IgD-negative memory B cell (primary cell): ENCODE measurements around the gene TMTC3. TPM values are rescaled to one million over a fixed set of nuclear protein-coding genes. Genes with fewer than 3 reads are reported as not detected.
"Not testable (repeated sequence)": the region's sequence is repeated elsewhere in the genome, so short reads cannot be mapped to it uniquely, and the experiment has no call there.

Source experiments
- H3K27ac Mint-ChIP-seq, 3 donors: one replicate each; pipeline ENCODE4 v1.8.0; 2020 to 2022; ENCODE audit warnings: mild to moderate bottlenecking in 3 of 3, mixed read lengths in 3 of 3, moderate library complexity in 1 of 3
- H3K27me3 Mint-ChIP-seq: one replicate; pipeline ENCODE4 v1.8.0; 2021; ENCODE audit warnings: mixed read lengths
- H3K36me3 Mint-ChIP-seq: one replicate; pipeline ENCODE4 v1.8.0; 2020; ENCODE audit warnings: mild to moderate bottlenecking, mixed read lengths
- H3K4me1 Mint-ChIP-seq, 3 donors: one replicate each; pipeline ENCODE4 v1.8.0; 2020 to 2022; ENCODE audit warnings: mixed read lengths in 3 of 3, mild to moderate bottlenecking in 1 of 3
- H3K4me3 Mint-ChIP-seq, 4 donors: one replicate each; pipeline ENCODE4 v1.8.0; 2020 to 2022; ENCODE audit warnings: mild to moderate bottlenecking in 4 of 4, mixed read lengths in 4 of 4, moderate library complexity in 3 of 4
- H3K9me3 Mint-ChIP-seq, 3 donors: one replicate each; pipeline ENCODE4 v1.8.0; 2020 to 2021; ENCODE audit warnings: mixed read lengths in 3 of 3, mild to moderate bottlenecking in 1 of 3
- polyA plus RNA-seq: library from polyadenylated mRNA; unstranded; fragments of 300-500 nt; fragmentation: Illumina TruSeq; gene quantifications from one replicate; pipeline ENCODE4 v1.2.3, GENCODE V29; 2021

TMTC3 gene
- polyA plus RNA-seq, 1 donor from 2014 or later: 3.3 TPM

GRCh38 chr12:88185279-88185678 is 43.2 kb downstream of the TMTC3 start:
- Mint-ChIP-seq H3K9me3 (peaks cover 0 to 7% (median 4%) of the 10 kb centered on the region in 3 donors), H3K27me3 (no peaks in the 10 kb centered on the region), H3K27ac (no peak overlapping the region), H3K4me3 (no peak overlapping the region), H3K36me3 (peaks cover 21% of the 10 kb centered on the region), H3K4me1 (no peaks in the 10 kb centered on the region)

- no peaks in the 10 kb centered on the region for H3K27me3 Mint-ChIP-seq
- H3K36me3 Mint-ChIP-seq: peaks cover 15% of the 10 kb centered on the region
- H3K27ac Mint-ChIP-seq: no peak overlapping the region
- no peaks in the 10 kb centered on the region for H3K4me1 Mint-ChIP-seq
- peaks cover 0 to 5% (median 4%) of the 10 kb centered on the region in 3 donors for H3K9me3 Mint-ChIP-seq
- H3K4me3 Mint-ChIP-seq: no peak overlapping the region
Observed at GRCh38 chr12:88185988-88186387, 43.9 kb downstream of the TMTC3 start.

- Mint-ChIP-seq H3K4me3 (no peak overlapping the region), H3K27me3 (no peaks in the 10 kb centered on the region), H3K36me3 (peaks cover 12% of the 10 kb centered on the region)
Observed at GRCh38 chr12:88187571-88187970, 45.5 kb downstream of the TMTC3 start.

GRCh38 chr12:88188180-88188579 is 46.1 kb downstream of the TMTC3 start:
- Mint-ChIP-seq H3K27ac (no peak overlapping the region), H3K27me3 (no peaks in the 10 kb centered on the region), H3K4me1 (no peaks in the 10 kb centered on the region), H3K4me3 (no peak overlapping the region), H3K9me3 (no peaks in the 10 kb centered on the region), H3K36me3 (peaks cover 11% of the 10 kb centered on the region)

More at GRCh38 chr12:88187571-88187970, 45.5 kb downstream of the TMTC3 start:
- H3K27ac Mint-ChIP-seq: no peak overlapping the region
- H3K9me3 Mint-ChIP-seq: no peaks in the 10 kb centered on the region
- H3K4me1 Mint-ChIP-seq: no peaks in the 10 kb centered on the region

- peaks cover 11% of the 10 kb centered on the region for H3K36me3 Mint-ChIP-seq
Observed at GRCh38 chr12:88192426-88192825, 50.3 kb downstream of the TMTC3 start.

GRCh38 chr12:88194868-88195267 is 52.8 kb downstream of the TMTC3 start:
- Mint-ChIP-seq H3K4me3 (no peak overlapping the region), H3K27me3 (no peaks in the 10 kb centered on the region), H3K27ac (no peak overlapping the region), H3K4me1 (no peaks in the 10 kb centered on the region), H3K36me3 (peaks cover 9% of the 10 kb centered on the region), H3K9me3 (no peaks in the 10 kb centered on the region)

More at GRCh38 chr12:88192426-88192825, 50.3 kb downstream of the TMTC3 start:
- Mint-ChIP-seq H3K27me3 (no peaks in the 10 kb centered on the region), H3K27ac (no peak overlapping the region), H3K9me3 (no peaks in the 10 kb centered on the region), H3K4me1 (no peaks in the 10 kb centered on the region), H3K4me3 (no peak overlapping the region)

- Mint-ChIP-seq H3K4me3 (no peak overlapping the region), H3K4me1 (no peaks in the 10 kb centered on the region), H3K27ac (no peak overlapping the region), H3K36me3 (no peaks in the 10 kb centered on the region), H3K27me3 (no peaks in the 10 kb centered on the region), H3K9me3 (peaks cover 0 to 9% (median 4%) of the 10 kb centered on the region in 3 donors)
Observed at GRCh38 chr12:88200029-88200428, 57.9 kb downstream of the TMTC3 start.

GRCh38 chr12:88202500-88202899 is 60.4 kb downstream of the TMTC3 start:
- Mint-ChIP-seq H3K9me3 (peaks cover 1 to 9% (median 5%) of the 10 kb centered on the region in 3 donors), H3K4me3 (no peak overlapping the region), H3K36me3 (no peaks in the 10 kb centered on the region), H3K27me3 (no peaks in the 10 kb centered on the region), H3K27ac (no peak overlapping the region), H3K4me1 (no peaks in the 10 kb centered on the region)

GRCh38 chr12:88206601-88207000 is 64.5 kb downstream of the TMTC3 start:
- no peaks in the 10 kb centered on the region for H3K4me1 Mint-ChIP-seq
- no peaks in the 10 kb centered on the region for H3K36me3 Mint-ChIP-seq
- H3K27me3 Mint-ChIP-seq: no peaks in the 10 kb centered on the region
- H3K4me3 Mint-ChIP-seq: no peak overlapping the region
- peaks cover 1 to 23% (median 12%) of the 10 kb centered on the region in 3 donors for H3K9me3 Mint-ChIP-seq
- no peak overlapping the region for H3K27ac Mint-ChIP-seq

- no peak overlapping the region for H3K27ac Mint-ChIP-seq
Observed at GRCh38 chr12:88207921-88208620, 66.0 kb downstream of the TMTC3 start.

GRCh38 chr12:88208661-88209060 is 66.6 kb downstream of the TMTC3 start:
- no peaks in the 10 kb centered on the region for H3K36me3 Mint-ChIP-seq
- no peaks in the 10 kb centered on the region for H3K4me1 Mint-ChIP-seq
- H3K27me3 Mint-ChIP-seq: no peaks in the 10 kb centered on the region
- H3K9me3 Mint-ChIP-seq: peaks cover 5 to 40% (median 12%) of the 10 kb centered on the region in 3 donors
- H3K4me3 Mint-ChIP-seq: no peak overlapping the region
- H3K27ac Mint-ChIP-seq: no peak overlapping the region

More at GRCh38 chr12:88207921-88208620, 66.0 kb downstream of the TMTC3 start:
- H3K9me3 Mint-ChIP-seq: peaks cover 4 to 35% (median 11%) of the 10 kb centered on the region in 3 donors
- no peak overlapping the region for H3K4me3 Mint-ChIP-seq
- no peaks in the 10 kb centered on the region for H3K27me3 Mint-ChIP-seq
- no peaks in the 10 kb centered on the region for H3K4me1 Mint-ChIP-seq
- H3K36me3 Mint-ChIP-seq: no peaks in the 10 kb centered on the region

- not testable (repeated sequence) for H3K36me3 Mint-ChIP-seq, H3K27me3 Mint-ChIP-seq, H3K4me1 Mint-ChIP-seq, H3K4me3 Mint-ChIP-seq, H3K27ac Mint-ChIP-seq
- H3K9me3 Mint-ChIP-seq: peaks cover 5 to 38% (median 17%) of the 10 kb centered on the region in 3 donors
Observed at GRCh38 chr12:88210311-88210710, 68.2 kb downstream of the TMTC3 start.

- H3K36me3 Mint-ChIP-seq: no peaks in the 10 kb centered on the region
- no peak overlapping the region for H3K27ac Mint-ChIP-seq
- peaks cover 10 to 33% (median 16%) of the 10 kb centered on the region in 3 donors for H3K9me3 Mint-ChIP-seq
- no peaks in the 10 kb centered on the region for H3K4me1 Mint-ChIP-seq
- H3K27me3 Mint-ChIP-seq: no peaks in the 10 kb centered on the region
- no peak overlapping the region for H3K4me3 Mint-ChIP-seq
Observed at GRCh38 chr12:88218293-88218692, 76.2 kb downstream of the TMTC3 start.

- Mint-ChIP-seq H3K36me3 (no peaks in the 10 kb centered on the region), H3K4me3 (no peak overlapping the region), H3K4me1 (no peaks in the 10 kb centered on the region), H3K27me3 (no peaks in the 10 kb centered on the region), H3K27ac (no peak overlapping the region), H3K9me3 (peaks cover 9 to 22% (median 11%) of the 10 kb centered on the region in 3 donors)
Observed at GRCh38 chr12:88219861-88220260, 77.8 kb downstream of the TMTC3 start.

- H3K4me1 Mint-ChIP-seq: peaks cover 3 to 7% (median 4%) of the 10 kb centered on the region in 3 donors
Observed at GRCh38 chr12:88223519-88223918, 81.4 kb downstream of the TMTC3 start.

GRCh38 chr12:88225776-88226175 is 83.7 kb downstream of the TMTC3 start:
- H3K27me3 Mint-ChIP-seq: no peaks in the 10 kb centered on the region
- peaks cover 0 to 11% (median 6%) of the 10 kb centered on the region in 3 donors for H3K9me3 Mint-ChIP-seq
- peaks cover 4 to 7% (median 4%) of the 10 kb centered on the region in 3 donors for H3K4me1 Mint-ChIP-seq
- H3K36me3 Mint-ChIP-seq: no peaks in the 10 kb centered on the region
- H3K27ac Mint-ChIP-seq: no peak overlapping the region
- H3K4me3 Mint-ChIP-seq: no peak overlapping the region

More at GRCh38 chr12:88223519-88223918, 81.4 kb downstream of the TMTC3 start:
- Mint-ChIP-seq H3K36me3 (no peaks in the 10 kb centered on the region), H3K9me3 (peaks cover 9 to 22% (median 11%) of the 10 kb centered on the region in 3 donors), H3K27ac (no peak overlapping the region), H3K27me3 (no peaks in the 10 kb centered on the region), H3K4me3 (no peak overlapping the region)
